NCI-H460 (cell line): ENCODE data around the gene TRIP10. TPM values are rescaled to one million over a fixed set of nuclear protein-coding genes. Genes with fewer than 3 reads are reported as not detected.
A peak's percentile ranks its signal among the peaks of the same experiment; 100 is the strongest.

ENCODE experiments used
- DNase-seq: peaks from one replicate; pipeline ENCODE4 v3.0.0-alpha.2; 2016; ENCODE audit warnings: low read depth; ENCODE audit errors: extremely low read depth
- total RNA-seq: library from RNA; depleted of rRNA; stranded (reverse); fragments of >200 nt; shearing (Covaris generic); gene quantifications from 2 replicates; pipeline ENCODE4 v1.2.3, GENCODE V29; 2014

The TRIP10 gene
- total RNA-seq, 1 experiment from 2014 or later: 49.2 TPM

GRCh38 chr19:6723738-6724137 is 15.7 kb upstream of the TRIP10 start:
- no peak for DNase-seq

DNA sequence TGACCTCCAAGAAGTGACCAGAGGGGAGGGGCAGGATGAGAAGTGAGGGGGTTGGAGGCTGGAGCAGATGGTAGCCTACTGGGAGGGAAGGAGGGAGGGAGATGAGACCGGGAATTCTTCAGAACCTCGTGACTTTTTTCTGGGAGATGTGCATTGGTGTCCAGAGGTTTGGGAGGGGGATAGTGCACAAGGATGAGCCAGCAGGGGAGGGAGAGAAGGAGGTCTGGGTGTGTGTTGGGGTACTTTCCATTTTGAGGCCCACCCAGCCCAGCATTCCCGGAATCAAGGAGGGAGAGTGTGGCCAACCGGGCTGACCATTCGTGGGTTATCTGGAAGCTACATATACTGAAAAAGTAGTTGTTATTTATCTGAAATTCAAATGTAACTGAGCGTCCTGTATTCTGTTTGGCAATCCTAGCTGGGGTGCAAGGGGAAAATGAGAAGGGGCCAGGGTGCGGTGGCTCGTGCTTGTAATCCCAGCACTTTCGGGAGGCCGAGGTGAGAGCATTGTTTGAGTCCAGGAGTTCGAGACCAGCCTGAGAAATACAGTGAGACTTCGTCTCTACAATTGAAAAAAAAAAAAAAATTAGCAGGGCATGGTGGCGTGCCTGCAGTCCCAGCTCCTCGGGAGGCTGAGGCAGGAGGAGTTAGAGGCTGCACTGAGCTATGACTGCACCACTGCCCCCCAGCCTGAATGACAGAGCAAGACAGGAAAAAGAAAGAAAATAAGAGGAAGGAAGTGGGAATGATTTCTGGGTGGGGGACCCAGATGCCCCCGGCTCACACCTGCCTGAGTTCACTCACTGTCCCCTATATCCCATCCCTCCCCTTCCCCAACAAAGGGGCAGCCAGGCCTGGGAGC is 14.6 kb upstream of the TRIP10 start:
- DNase-seq: no peak

DNA sequence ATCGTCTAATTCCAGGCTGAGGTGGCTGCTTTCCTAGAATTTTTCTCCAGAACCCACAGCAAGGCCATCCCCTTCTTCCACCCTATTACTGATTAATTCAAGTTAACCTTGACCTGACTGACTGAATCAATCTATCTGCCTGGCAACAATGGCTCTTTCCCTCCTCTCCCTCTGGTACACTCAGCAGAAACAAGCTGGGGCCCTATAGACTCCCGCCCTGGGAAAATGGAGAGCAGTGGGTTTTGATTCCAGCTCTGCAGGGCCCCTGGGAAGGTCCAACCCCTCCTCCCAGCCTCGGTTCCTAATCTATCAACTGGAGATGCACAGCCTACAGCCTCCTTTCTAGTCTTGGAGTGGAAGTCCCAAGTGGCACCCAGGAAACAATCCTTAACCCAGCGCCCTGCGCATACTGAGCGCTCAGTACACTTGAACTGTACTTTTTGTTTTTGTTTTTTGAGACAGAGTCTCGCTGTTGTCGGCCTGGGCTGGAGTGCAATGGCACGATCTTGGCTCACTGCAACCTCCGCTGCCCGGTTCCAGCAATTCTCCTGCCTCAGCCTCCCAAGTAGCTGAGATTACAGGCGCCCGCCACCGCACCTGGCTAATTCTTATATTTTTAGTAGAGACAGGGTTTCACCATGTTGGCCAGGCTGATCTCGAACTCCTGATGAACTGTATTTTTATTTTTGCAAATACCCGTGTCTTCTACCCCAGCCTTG is 13.8 kb upstream of the TRIP10 start:
- DNase-seq: no peak

DNA sequence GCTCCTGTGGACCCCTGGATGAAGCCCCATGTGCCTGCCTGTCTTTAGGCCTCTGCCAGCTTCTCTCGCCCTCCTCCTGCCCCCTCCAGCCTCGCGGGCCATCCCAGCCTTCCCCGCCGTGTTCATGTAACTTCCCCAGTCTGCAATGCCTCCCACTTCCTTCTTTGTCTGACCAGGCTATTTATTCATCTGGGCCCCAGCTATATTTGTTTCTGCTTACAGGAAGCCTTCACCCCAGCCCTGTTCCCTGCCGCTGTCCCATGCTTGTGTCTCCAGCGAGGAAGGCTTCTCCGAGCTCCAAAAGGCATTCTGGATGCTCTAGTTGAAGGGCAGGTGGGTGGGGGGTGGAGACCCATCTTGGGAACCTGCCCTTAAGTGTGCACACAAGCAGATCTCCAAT is 11.1 kb upstream of the TRIP10 start:
- no peak for DNase-seq

GRCh38 chr19:6729573-6730152 is 9.8 kb upstream of the TRIP10 start:
- no peak for DNase-seq

DNA sequence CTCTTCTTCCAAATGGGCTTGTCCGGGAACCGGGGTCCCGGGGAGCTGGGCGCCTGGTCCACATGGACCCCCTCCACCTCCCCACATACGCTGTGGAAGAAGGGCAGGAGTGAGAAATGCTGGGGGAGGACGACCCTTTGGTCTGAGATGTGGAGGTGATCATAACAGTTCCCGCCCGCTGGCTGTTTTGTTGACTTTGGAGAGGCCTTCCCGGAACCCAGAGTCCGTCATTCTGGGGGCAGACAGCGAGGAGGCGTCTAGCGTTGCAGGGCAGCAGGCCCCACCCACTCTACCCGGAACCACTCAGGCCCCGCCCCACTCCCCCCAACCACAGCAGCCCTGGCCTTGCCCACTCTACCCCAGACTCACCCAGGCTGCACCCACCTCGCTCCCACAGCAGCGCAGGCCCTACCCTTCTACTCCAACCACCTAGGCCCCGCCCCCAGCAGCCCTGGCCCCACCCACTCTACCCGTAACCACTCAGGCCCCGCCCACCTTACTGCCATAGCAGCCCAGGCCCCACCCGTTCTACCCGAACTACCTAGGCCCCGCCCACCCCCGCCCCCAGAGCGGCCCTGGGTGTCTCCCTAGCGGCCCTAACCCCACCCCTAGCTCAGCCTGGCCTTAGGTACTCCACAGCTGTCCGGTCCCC is 9.2 kb upstream of the TRIP10 start:
- DNase-seq: no peak

DNA sequence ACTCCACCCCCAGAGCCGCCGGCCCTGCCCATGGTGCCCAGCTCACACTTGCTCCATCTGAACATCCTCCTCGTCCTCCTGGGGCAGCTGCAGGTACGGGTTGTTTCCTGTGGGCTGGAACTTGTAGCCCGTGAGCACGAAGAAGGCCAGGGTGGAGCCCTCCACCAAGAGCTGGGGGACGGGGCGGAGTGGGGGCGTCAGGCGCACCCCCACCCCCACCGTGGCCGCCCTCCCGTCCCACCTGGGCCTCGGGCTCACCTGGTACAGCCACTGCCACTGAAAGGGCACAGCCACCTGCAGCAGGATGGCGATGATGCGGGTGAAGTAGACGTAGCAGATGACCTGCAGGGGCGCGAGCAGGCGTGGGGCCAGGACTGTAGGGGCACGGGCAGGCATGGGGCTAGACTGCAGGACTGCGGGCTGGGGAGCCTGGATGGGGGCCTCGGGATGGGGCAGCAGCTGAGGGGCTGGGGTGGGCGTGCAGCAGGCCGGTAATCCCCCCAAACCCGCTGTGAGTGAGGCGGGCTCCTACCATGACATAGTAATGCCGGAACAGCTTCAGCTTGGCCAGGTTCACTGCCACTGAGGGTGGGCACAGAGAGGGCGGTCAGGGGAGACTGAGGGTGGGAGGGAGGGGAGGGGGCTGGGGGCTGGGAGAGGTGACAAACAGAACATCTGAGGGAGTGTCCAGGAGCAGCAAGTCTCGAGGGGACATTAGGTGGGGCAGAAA is 8.4 kb upstream of the TRIP10 start:
- DNase-seq: no peak

- DNase-seq: no peak
Observed at GRCh38 chr19:6731822-6732221, 7.7 kb upstream of the TRIP10 start.

DNA sequence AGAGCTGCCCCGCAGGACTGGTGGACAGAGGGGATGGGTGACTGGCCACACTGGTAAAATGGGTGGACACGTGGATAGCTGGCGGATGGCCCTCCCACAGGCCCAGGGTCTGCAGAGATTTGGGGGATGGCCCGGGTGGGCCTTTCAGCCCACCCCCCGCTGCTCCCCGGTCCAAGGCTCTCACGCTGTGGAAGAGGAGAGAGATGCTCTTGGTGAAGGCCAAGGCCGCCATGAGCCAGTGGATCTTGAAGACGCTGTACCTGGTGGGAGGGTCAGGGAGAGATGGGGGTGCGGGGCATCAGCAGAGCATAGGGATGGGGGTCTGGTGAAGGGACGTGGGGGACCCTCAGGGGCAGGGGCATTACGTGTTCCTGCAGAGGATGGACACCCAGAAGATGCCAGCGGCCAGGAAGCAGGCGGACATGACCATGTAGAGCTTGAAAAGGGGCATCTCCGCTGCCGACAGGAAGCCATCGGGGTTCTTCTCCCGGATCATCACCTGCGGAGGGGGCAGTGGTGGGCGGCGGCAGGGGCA is 6.6 kb upstream of the TRIP10 start:
- no peak for DNase-seq

DNA sequence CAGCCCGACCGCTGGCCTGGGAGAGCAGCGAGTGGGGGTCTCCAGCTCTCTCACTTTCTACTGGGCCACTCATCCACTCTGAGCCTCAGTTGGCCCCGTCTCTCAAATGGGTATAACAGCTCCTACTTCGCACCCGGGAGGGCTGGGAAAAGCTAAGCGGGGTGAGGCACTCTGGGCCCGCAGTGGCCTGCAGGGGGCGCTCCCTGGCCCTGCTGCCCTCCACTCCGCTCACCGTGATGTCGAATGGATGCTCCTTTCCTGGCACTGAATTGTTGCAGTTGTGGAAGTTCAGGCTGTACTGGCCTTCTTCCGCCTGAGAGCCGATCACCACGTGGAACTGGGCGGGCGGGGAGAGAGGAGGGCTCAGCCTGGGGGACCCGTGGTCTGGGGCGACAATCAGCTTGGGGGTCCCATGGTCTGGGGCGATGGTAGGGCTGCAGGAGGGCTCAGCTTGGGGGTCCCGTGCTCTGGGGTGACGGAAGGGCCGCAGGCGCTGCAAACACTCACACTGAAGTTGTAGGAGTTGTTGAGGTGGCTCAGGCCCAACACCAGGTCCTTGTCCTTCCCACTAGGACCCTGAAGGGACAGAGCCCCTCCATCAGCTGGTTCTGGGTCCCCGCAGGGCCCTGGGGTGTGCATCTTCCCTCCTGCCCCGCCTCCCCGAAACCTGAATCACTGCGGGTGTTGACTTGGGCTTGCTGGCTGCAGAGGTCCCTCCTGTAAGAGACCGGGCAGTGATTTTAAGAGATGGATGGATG is 6.0 kb upstream of the TRIP10 start:
- DNase-seq: no peak

- DNase-seq: no peak
Observed at GRCh38 chr19:6734096-6734696, 5.3 kb upstream of the TRIP10 start.

DNA sequence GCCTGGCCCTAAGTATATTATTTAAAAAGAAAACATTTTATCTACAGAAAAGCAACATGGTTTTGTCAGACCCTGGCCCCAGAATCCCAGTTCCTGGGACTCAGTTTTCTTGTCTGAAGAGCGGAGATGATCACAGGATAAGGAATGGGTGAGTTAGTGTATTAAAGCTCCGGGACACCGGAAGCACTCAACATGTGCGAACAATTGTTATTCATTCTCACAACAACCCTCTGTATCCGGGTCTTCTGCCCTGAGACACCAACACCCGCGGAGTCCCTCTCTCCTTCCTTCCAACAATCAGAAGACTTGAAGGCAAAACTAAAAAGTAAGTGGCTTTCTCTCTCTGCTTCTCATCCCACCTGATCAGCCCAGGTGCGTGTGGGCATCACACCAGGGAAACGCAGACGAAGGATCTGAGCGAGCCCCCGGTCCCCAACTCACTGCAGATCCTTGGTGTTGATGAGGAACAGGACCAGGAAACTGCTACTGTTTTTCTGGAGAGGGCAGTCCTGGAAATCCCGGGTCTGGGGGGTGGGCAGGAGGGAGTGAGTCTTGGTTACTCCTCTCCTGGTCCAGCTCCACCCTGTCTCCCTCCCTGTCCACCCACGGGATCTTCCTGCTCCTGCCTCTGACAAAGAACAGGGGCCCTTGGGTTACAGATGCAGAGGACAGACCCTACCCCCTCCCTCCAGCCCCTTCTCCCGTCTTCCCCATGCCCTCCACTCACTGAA is 4.1 kb upstream of the TRIP10 start:
- no peak for DNase-seq

- peak; percentile 74 for DNase-seq
Observed at GRCh38 chr19:6736169-6736916, 3.1 kb upstream of the TRIP10 start.

- no peak for DNase-seq
Observed at GRCh38 chr19:6736917-6737283, 2.6 kb upstream of the TRIP10 start.

DNA sequence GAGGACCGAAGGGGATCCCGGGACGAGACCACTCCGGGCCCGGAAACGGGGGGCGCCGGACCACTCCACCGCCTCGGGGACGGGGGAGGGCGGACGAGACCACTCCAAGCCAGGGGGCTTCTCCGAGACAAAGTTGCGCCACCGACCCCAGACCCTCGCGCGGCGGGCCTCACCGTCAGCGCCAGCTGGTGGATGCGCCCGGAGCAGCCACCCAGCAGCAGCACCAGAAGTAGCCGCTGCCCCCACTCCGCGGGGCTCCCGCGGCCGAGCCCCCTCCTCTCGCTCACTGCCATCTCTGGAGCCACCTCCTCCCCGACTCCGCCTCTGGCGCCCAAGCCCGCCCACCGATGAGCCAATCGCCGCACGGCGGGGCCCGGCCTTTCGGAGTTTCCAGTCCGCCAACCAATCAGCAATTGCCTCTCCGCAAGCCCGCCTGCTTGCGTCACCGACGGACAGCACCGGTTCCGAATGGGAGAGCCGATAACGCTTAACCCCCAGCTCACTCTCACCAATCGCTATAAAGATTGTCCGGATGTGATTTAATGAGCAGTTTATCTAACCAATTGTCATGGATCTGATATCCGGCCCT is 2.1 kb upstream of the TRIP10 start, which contains the start of gene GPR108:
Gene GPR108, minus strand, starts transcription at position 297 of the 589 bp plus-strand sequence. Its CDS starts 4 bp downstream, at position 293.
- DNase-seq: peak; percentile 99

DNA sequence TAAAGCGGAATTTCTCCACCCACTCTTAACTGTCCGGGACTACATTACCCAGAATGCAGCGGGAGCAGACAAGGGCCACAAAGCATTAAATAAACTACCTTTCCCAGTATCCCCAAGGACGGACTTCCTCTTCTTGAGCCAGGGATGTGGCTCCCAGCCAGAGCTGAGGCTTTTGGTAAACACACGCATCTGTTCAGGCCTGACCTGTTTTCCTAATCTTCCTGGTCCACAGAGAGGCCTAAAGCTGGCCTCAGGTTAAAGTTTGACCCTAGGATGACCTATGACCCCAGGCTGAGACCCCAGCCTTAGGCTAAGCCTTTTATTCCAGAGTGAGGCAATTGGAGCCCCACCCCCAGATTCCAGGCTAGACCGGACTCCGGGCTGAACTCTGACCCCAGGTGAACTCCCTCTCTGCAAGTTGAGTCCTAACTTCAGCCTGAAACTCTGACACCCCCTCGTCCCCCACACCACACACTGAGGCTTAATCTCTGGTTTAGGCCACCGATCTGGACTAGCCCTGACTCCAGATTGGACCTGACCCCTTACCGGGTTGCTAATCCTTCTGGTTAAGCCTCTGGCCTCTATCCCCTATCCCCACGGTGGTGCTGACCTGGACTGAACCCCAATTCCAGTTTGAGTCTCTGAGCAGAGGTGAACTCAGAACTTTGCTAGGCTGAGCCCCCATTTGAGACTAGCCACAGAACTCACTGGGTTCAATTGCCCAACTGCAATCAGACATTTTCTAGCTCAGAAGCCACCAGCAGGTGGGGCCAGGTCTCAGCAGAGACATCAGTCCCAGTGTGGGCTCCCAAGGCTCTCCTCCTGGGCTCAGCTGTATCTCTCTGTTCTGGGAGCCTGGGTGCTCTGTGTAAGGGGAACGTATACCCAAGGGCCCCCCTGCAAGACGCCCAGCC is 1.4 kb upstream of the TRIP10 start:
- DNase-seq: peak; percentile 85
